Endothelial cell of umbilical vein (primary cell): ENCODE data around the gene CHID1. TPM values are rescaled to one million over a fixed set of nuclear protein-coding genes. Genes with fewer than 3 reads are reported as not detected.

ENCODE experiments used
- BruUV-seq: library from RNA; stranded (reverse); fragments of 400-500 nt; replicated peaks from 2 replicates; lab custom pipeline; 2021; lab: Mats Ljungman, UMichigan
- CTCF ChIA-PET: fragments of 300-600, 350-600 bp; sonication (Branson Sonifier 250); formaldehyde crosslinking; loops from one replicate; lab custom pipeline; 2021; ENCODE audit warnings: antibody characterized with exemption, inconsistent platforms; lab: Charles Lee
- POLR2A ChIA-PET: fragments of 300-600, 350-600 bp; sonication (Branson Sonifier 250); formaldehyde crosslinking; loops from one replicate; lab custom pipeline; 2021; ENCODE audit warnings: antibody characterized with exemption, inconsistent platforms; lab: Charles Lee
- DNase-seq: peaks from one replicate; pipeline ENCODE4 v3.0.0-alpha.2; 2011; ENCODE audit warnings: low read depth, low spot score
- FAIRE-seq: peaks from 2 replicates; lab custom pipeline; 2011; peaks lifted over from hg19 to GRCh38; lab: Jason Lieb, UNC
- H2AFZ ChIP-seq: 2 replicates; pipeline ENCODE4 v1.6.0; 2012; ENCODE audit warnings: low read depth, low read length, control low read depth, inconsistent platforms
- H3K27ac ChIP-seq: 2 replicates; pipeline ENCODE4 v1.5.1; 2011; ENCODE audit warnings: low read depth, mild to moderate bottlenecking, control low read depth, low read length, moderate library complexity; ENCODE audit not compliant: insufficient read depth
- H3K27me3 ChIP-seq, 2 experiments: 2 replicates each; pipeline versions ENCODE4 v1.6.0 to v1.6.1; 2011; ENCODE audit warnings: low read length in 2 of 2, mixed read lengths in 1 of 2; ENCODE audit not compliant: control insufficient read depth in 2 of 2, insufficient read depth in 2 of 2
- H3K36me3 ChIP-seq, 2 experiments: 2 replicates in 1 of 2; 3 replicates in 1 of 2; pipeline ENCODE4 v1.5.1; 2011; ENCODE audit warnings: low read length in 2 of 2, mild to moderate bottlenecking in 1 of 2, moderate library complexity in 1 of 2; ENCODE audit not compliant: control insufficient read depth in 2 of 2, insufficient read depth in 2 of 2; ENCODE audit errors: extremely low read depth in 1 of 2
- H3K4me1 ChIP-seq: 3 replicates; pipeline ENCODE4 v1.5.1; 2011; ENCODE audit warnings: mild to moderate bottlenecking, low read length; ENCODE audit not compliant: control insufficient read depth, insufficient read depth; ENCODE audit errors: extremely low read depth
- H3K4me2 ChIP-seq: 2 replicates; pipeline ENCODE4 v1.6.1; 2011; ENCODE audit warnings: low read length, control low read depth, mixed read lengths; ENCODE audit not compliant: insufficient read depth
- H3K4me3 ChIP-seq, 3 experiments: fragments of 200-600 bp in 1 of 3; sonication (generic), shearing (Covaris generic) in 1 of 3; replicated peaks in 1 of 3; 2 replicates each; pipeline ENCODE4 v1.5.1; 2011 to 2016; ENCODE audit warnings: control low read depth in 3 of 3, low read length in 3 of 3, mild to moderate bottlenecking in 2 of 3, inconsistent platforms in 1 of 3, low read depth in 1 of 3, moderate library complexity in 1 of 3; ENCODE audit not compliant: insufficient read depth in 1 of 3
- H3K79me2 ChIP-seq: 2 replicates; pipeline ENCODE4 v1.6.0; 2012; ENCODE audit warnings: low read length, inconsistent platforms; ENCODE audit not compliant: control insufficient read depth, insufficient read depth
- H3K9ac ChIP-seq: replicated peaks from 2 replicates; pipeline ENCODE3; 2011; ENCODE audit warnings: low read length, control low read depth; ENCODE audit not compliant: insufficient read depth; ENCODE audit errors: extremely low read depth
- H3K9me1 ChIP-seq: replicated peaks from 3 replicates; pipeline ENCODE4 v1.6.0; 2011; ENCODE audit warnings: mild to moderate bottlenecking, low read length; ENCODE audit not compliant: control insufficient read depth, insufficient read depth; ENCODE audit errors: extremely low read depth
- H3K9me3 ChIP-seq: replicated peaks from 2 replicates; pipeline ENCODE4 v1.5.1; 2012; ENCODE audit warnings: low read length, inconsistent platforms; ENCODE audit not compliant: control insufficient read depth, insufficient read depth
- H4K20me1 ChIP-seq: replicated peaks from 2 replicates; pipeline ENCODE3; 2011; ENCODE audit warnings: mild to moderate bottlenecking, low read length; ENCODE audit not compliant: control insufficient read depth, insufficient read depth; ENCODE audit errors: extremely low read depth
- CTCF ChIP-seq, 2 donors: IDR thresholded peaks; 1 replicate in 1 of 2; 2 replicates in 1 of 2; pipeline ENCODE4 v1.5.1; 2011; ENCODE audit warnings: low read length in 2 of 2, mild to moderate bottlenecking in 2 of 2, moderate library complexity in 2 of 2, control low read depth in 1 of 2, inconsistent platforms in 1 of 2, low read depth in 1 of 2; ENCODE audit not compliant: insufficient read depth in 1 of 2; ENCODE audit errors: extremely low read depth in 1 of 2
- EZH2 ChIP-seq: IDR thresholded peaks from 2 replicates; pipeline ENCODE4 v1.6.1; 2012; ENCODE audit warnings: borderline replicate concordance, low read depth, mild to moderate bottlenecking, moderate library complexity, low read length, inconsistent platforms; ENCODE audit not compliant: severe bottlenecking
- GATA2 ChIP-seq: IDR thresholded peaks from 2 replicates; pipeline ENCODE4 v1.7.0; 2011; ENCODE audit warnings: low read depth, mild to moderate bottlenecking, moderate library complexity, mixed read lengths, low read length; ENCODE audit not compliant: insufficient read length, insufficient read depth
- JUN ChIP-seq: IDR thresholded peaks from 2 replicates; pipeline ENCODE4 v1.6.1; 2011; ENCODE audit warnings: borderline replicate concordance, low read depth; ENCODE audit not compliant: insufficient read length, insufficient read depth
- MYC ChIP-seq: IDR thresholded peaks from one replicate; pipeline ENCODE4 v1.6.1; 2011; ENCODE audit warnings: mild to moderate bottlenecking, low read depth, low read length
- POLR2A ChIP-seq: IDR thresholded peaks from 2 replicates; pipeline ENCODE4 v1.6.1; 2012; ENCODE audit warnings: low read depth, mild to moderate bottlenecking, control low read depth, low read length
- POLR2AphosphoS5 ChIP-seq: IDR thresholded peaks from 2 replicates; pipeline ENCODE4 v1.6.1; 2012; ENCODE audit warnings: low read depth, mild to moderate bottlenecking, control low read depth, low read length, moderate library complexity; ENCODE audit not compliant: insufficient read depth
- dilution Hi-C: fragments of 300-500 bp; cut with MboI; formaldehyde crosslinking; loops from one replicate; pipeline ENCODE4 v1.15.0; 2019; ENCODE audit warnings: low sequenced_read_pairs; ENCODE audit not compliant: extremely low pct_ligation_motif_present
- intact Hi-C: fragments of 100-400 bp; cut with micrococcal nuclease; formaldehyde crosslinking; loops from one replicate; pipeline ENCODE4 v1.10.0; 2022
- polyA plus RNA-seq, 4 experiments: library from polyadenylated mRNA; depleted of rRNA in 3 of 4; stranded (reverse) in 3 of 4; unstranded in 1 of 4; fragments of >200 nt; gene quantifications; 2 replicates each; pipeline versions ENCODE4 v1.2.1 to v1.2.3, GENCODE V29; 2011 to 2012; ENCODE audit warnings: missing spikeins in 1 of 4
- total RNA-seq: library from RNA; stranded (reverse); gene quantifications from 2 replicates; pipeline ENCODE4 v1.2.3, GENCODE V29; 2021
- TF ChIP-seq, protein P1 (sequence below): IDR thresholded peaks from 2 replicates; pipeline ENCODE4 v1.6.1; 2011; ENCODE audit not compliant: insufficient read depth, insufficient read length

Gene CHID1
- total and polyA plus RNA-seq, 2 donors (not counting 3 experiments of a cell fraction or from before 2014, with no cell fraction given): 89.8 to 107 TPM

DNA sequence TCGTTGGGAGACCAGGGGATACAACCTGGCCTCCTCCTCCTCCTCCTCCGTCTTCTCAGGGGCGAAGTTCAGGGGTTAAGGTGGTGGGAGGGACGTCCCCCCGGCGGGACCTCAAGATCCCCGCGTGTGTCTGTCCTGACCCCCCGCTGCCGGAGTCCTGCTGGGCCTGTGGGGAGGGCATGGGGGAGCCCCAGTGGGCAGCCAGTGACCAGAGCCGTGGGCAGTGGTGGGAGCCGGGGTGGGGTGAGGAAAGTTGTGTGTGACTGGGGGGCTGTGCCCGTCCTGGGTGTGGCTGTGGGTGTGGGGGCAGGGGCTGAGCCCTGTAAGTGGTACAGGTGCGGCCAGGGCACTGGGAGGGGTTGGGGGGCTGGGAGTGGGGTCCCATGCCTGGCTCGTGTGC is 57.8 kb downstream of the CHID1 start:
- ChIA-PET POLR2A (no interaction called here), CTCF (no interaction called here)
- H3K4me1 ChIP-seq: peaks cover 5% of the 10 kb centered on the region

More for the DNA sequence above, 57.8 kb downstream of the CHID1 start:
- no peaks in the 10 kb centered on the region for H3K79me2 ChIP-seq
- no peaks in the 10 kb centered on the region for H3K9me3 ChIP-seq
- intact Hi-C loops (no loop called here), dilution Hi-C loops (no loop called here)
- no peak for DNase-seq
- no peak for FAIRE-seq
- H2AFZ ChIP-seq: no peak overlapping the region
- BruUV-seq: no TSS peak
- H3K4me3 ChIP-seq: no peak overlapping the region
- no peaks in the 10 kb centered on the region for H3K27me3 ChIP-seq
- H3K4me2 ChIP-seq: no peak overlapping the region
- H3K9me1 ChIP-seq: no peaks in the 10 kb centered on the region
- H3K27ac ChIP-seq: no peak overlapping the region
- no peaks in the 10 kb centered on the region for H3K36me3 ChIP-seq
- H4K20me1 ChIP-seq: no peaks in the 10 kb centered on the region
- TF ChIP-seq POLR2AphosphoS5: no peak
- no peak for TF ChIP-seq CTCF (IDR thresholded peaks at IDR 0.05; ENCODE audit: extremely low read depth in 1 of 2, insufficient read depth in 1 of 2, low read depth in 1 of 2, low read length in 2 of 2)
- TF ChIP-seq EZH2: no peak
- TF ChIP-seq POLR2A: no peak
- TF ChIP-seq, protein P1, sequence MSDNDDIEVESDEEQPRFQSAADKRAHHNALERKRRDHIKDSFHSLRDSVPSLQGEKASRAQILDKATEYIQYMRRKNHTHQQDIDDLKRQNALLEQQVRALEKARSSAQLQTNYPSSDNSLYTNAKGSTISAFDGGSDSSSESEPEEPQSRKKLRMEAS: no peak
- no peak for TF ChIP-seq MYC
- no peak for TF ChIP-seq JUN
- TF ChIP-seq GATA2: no peak
- H3K9ac ChIP-seq: no peak overlapping the region
